ENCODE data around the gene ZMIZ1. TPM values are rescaled to one million over a fixed set of nuclear protein-coding genes. Genes with fewer than 3 reads are reported as not detected.

ZMIZ1 gene
- total and polyA plus RNA-seq, 2 donors (not counting 1 experiment from before 2014, with no cell fraction given): 6.3 to 30.6 TPM

DNA sequence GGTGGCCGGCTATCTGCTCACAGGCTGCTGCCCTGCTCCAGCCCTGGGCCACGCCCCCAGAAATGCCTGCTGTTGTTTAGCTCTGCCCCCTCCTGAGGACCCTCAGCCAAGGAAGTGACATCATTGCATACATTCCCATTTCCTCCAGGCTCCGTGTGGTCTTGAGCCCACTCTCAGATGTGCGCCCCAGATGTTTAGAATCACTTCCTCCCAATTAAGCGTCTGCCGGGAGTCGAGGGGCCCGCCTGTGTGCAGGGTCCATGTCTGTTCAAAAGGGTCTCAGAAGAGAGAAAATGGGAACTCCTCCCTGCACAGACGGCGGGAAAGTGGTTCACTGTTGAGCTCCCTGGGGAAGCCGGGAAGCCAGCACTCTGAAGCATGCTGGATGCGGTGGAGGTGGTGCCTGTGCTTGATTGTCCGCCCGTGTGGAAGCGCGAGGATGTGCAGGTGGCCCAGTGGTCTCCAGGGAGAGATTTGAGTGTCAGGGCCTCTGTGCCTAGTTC is 161.6 kb downstream of the ZMIZ1 start:
- H3K9me3 ChIP-seq (ENCODE audit: control insufficient read depth, insufficient read depth, low read depth, low read length): no peaks in the 10 kb centered on the region
- DNase-seq (ENCODE audit: low read depth in 2 of 2): no peak
- no peaks in the 10 kb centered on the region for H3K79me2 ChIP-seq (ENCODE audit: control insufficient read depth, insufficient read depth, low read length)
- no peak overlapping the region for H3K27ac ChIP-seq (ENCODE audit: insufficient read depth, low read length)
- no peaks in the 10 kb centered on the region for H3K27me3 ChIP-seq (ENCODE audit: control insufficient read depth, insufficient read depth, low read length)
- H2AFZ ChIP-seq (ENCODE audit: low read length): no peak overlapping the region
- H3K4me2 ChIP-seq (ENCODE audit: extremely low read depth, insufficient read depth, low read length): no peak overlapping the region
- peaks cover 15% of the 10 kb centered on the region for H3K36me3 ChIP-seq (ENCODE audit: control insufficient read depth, insufficient read depth, low read length)
- no peak overlapping the region for H3K9ac ChIP-seq (ENCODE audit: insufficient read depth, low read length)
- TF ChIP-seq CTCF (conservative IDR thresholded peaks at IDR 0.05 in 1 of 2, IDR thresholded peaks at IDR 0.05 in 1 of 2; ENCODE audit: low read depth in 1 of 2, low read length in 2 of 2) (no peak), EZH2 (IDR thresholded peaks at IDR 0.05; ENCODE audit: low read length, missing control alignments) (no peak)
- H3K4me1 ChIP-seq (ENCODE audit: control insufficient read depth, extremely low read depth, insufficient read depth, low read length): peaks cover 17% of the 10 kb centered on the region
- H3K4me3 ChIP-seq (replicated peaks in 1 of 4; ENCODE audit: control extremely low read depth in 1 of 4, insufficient read depth in 1 of 4, low read depth in 3 of 4, low read length in 4 of 4): no peak overlapping the region
- peaks cover 2% of the 10 kb centered on the region for H4K20me1 ChIP-seq (ENCODE audit: control insufficient read depth, extremely low read depth, insufficient read depth, low read length)

DNA sequence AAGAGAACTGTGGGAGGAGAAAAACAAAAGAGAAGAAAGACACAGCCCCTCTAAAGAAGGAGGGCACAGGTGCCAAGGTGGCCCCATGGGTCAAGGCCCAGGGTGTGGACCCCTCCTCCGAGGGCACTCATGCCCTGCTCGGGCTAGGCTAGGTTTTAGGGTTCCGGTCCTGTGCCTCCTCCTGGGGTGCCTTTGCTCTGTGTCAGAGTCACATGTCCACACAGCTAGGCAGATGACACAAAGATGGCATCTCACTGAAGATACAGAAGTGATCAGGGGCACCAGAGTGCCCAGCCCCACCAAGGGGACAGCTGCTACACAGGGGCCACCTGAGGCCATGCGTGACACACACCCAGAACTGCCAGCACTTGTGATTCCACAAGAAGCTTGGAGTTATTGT is 162.1 kb downstream of the ZMIZ1 start:
- DNase-seq (ENCODE audit: low read depth in 2 of 2): no peak
- no peak overlapping the region for H2AFZ ChIP-seq (ENCODE audit: low read length)
- H3K4me3 ChIP-seq (replicated peaks in 1 of 4; ENCODE audit: control extremely low read depth in 1 of 4, insufficient read depth in 1 of 4, low read depth in 3 of 4, low read length in 4 of 4): no peak overlapping the region
- TF ChIP-seq CTCF (conservative IDR thresholded peaks at IDR 0.05 in 1 of 2, IDR thresholded peaks at IDR 0.05 in 1 of 2; ENCODE audit: low read depth in 1 of 2, low read length in 2 of 2): no peak
- no peak for TF ChIP-seq EZH2 (IDR thresholded peaks at IDR 0.05; ENCODE audit: low read length, missing control alignments)
- no peaks in the 10 kb centered on the region for H3K9me3 ChIP-seq (ENCODE audit: control insufficient read depth, insufficient read depth, low read depth, low read length)
- H3K9ac ChIP-seq (ENCODE audit: insufficient read depth, low read length): no peak overlapping the region
- no peaks in the 10 kb centered on the region for H3K79me2 ChIP-seq (ENCODE audit: control insufficient read depth, insufficient read depth, low read length)
- H3K27me3 ChIP-seq (ENCODE audit: control insufficient read depth, insufficient read depth, low read length): no peaks in the 10 kb centered on the region
- H3K4me2 ChIP-seq (ENCODE audit: extremely low read depth, insufficient read depth, low read length): no peak overlapping the region
- peaks cover 17% of the 10 kb centered on the region for H3K36me3 ChIP-seq (ENCODE audit: control insufficient read depth, insufficient read depth, low read length)
- H3K4me1 ChIP-seq (ENCODE audit: control insufficient read depth, extremely low read depth, insufficient read depth, low read length): peaks cover 17% of the 10 kb centered on the region
- H3K27ac ChIP-seq (ENCODE audit: insufficient read depth, low read length): no peak overlapping the region
- H4K20me1 ChIP-seq (ENCODE audit: control insufficient read depth, extremely low read depth, insufficient read depth, low read length): peaks cover 2% of the 10 kb centered on the region

DNA sequence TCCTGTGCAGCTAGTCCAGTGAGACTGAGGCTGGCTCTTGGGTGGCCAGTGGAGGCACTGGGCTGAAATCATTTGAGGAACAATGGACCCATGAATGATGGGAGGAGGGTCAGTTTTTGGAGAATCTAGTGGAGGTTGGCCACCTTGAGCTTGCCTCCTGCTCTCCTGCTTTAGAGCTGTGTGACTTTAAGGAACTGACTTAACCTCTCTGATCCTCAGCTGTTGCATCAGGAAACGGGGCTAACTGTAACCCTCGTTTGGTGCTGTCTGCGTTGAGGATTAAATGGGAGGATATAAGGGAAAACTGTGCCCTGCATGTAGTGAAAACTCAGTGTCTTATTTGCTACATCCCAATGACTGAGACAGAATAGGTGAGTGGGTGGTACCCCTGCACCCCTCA is 163.1 kb downstream of the ZMIZ1 start:
- H4K20me1 ChIP-seq (ENCODE audit: control insufficient read depth, extremely low read depth, insufficient read depth, low read length): peaks cover 2% of the 10 kb centered on the region
- no peak overlapping the region for H3K4me2 ChIP-seq (ENCODE audit: extremely low read depth, insufficient read depth, low read length)
- H3K79me2 ChIP-seq (ENCODE audit: control insufficient read depth, insufficient read depth, low read length): no peaks in the 10 kb centered on the region
- H3K27ac ChIP-seq (ENCODE audit: insufficient read depth, low read length): no peak overlapping the region
- no peaks in the 10 kb centered on the region for H3K9me3 ChIP-seq (ENCODE audit: control insufficient read depth, insufficient read depth, low read depth, low read length)
- no peak overlapping the region for H3K9ac ChIP-seq (ENCODE audit: insufficient read depth, low read length)
- H2AFZ ChIP-seq (ENCODE audit: low read length): no peak overlapping the region
- H3K36me3 ChIP-seq (ENCODE audit: control insufficient read depth, insufficient read depth, low read length): peaks cover 21% of the 10 kb centered on the region
- TF ChIP-seq EZH2 (IDR thresholded peaks at IDR 0.05; ENCODE audit: low read length, missing control alignments) (no peak), CTCF (conservative IDR thresholded peaks at IDR 0.05 in 1 of 2, IDR thresholded peaks at IDR 0.05 in 1 of 2; ENCODE audit: low read depth in 1 of 2, low read length in 2 of 2) (no peak)
- DNase-seq (ENCODE audit: low read depth in 2 of 2): no peak
- peaks cover 17% of the 10 kb centered on the region for H3K4me1 ChIP-seq (ENCODE audit: control insufficient read depth, extremely low read depth, insufficient read depth, low read length)
- H3K27me3 ChIP-seq (ENCODE audit: control insufficient read depth, insufficient read depth, low read length): no peaks in the 10 kb centered on the region
- H3K4me3 ChIP-seq (replicated peaks in 1 of 4; ENCODE audit: control extremely low read depth in 1 of 4, insufficient read depth in 1 of 4, low read depth in 3 of 4, low read length in 4 of 4): no peak overlapping the region

Measured in fibroblast of lung (primary cell).